ENCODE data around the gene DIAPH1. TPM values are rescaled to one million over a fixed set of nuclear protein-coding genes. Genes with fewer than 3 reads are reported as not detected.
A peak's percentile ranks its signal among the peaks of the same experiment; 100 is the strongest.

Gene DIAPH1
- total and polyA plus RNA-seq, 8 donors, result 18.0 to 181 (median 76.6) TPM

- Histone ChIP-seq H3K4me3 (no peak overlapping the region), H3K27ac (peak overlapping the region in 4 of 5 donors; percentile 84 to 92 (median 88)), H3K9me3 (no peaks in the 10 kb centered on the region), H3K4me1 (peaks cover 31 to 75% (median 52%) of the 10 kb centered on the region in 4 donors), H3K36me3 (peaks cover 27 to 85% (median 67%) of the 10 kb centered on the region in 4 donors), H3K27me3 (no peaks in the 10 kb centered on the region)
- intact Hi-C loops (cut with DNase I; ENCODE audit: low total_unique reads), result no loop called here
- TF ChIP-seq POLR2AphosphoS5 (IDR thresholded peaks at IDR 0.05) (no peak), EP300 (IDR thresholded peaks at IDR 0.05) (no peak), POLR2A (IDR thresholded peaks at IDR 0.05) (no peak)
- TF ChIP-seq, protein P1, sequence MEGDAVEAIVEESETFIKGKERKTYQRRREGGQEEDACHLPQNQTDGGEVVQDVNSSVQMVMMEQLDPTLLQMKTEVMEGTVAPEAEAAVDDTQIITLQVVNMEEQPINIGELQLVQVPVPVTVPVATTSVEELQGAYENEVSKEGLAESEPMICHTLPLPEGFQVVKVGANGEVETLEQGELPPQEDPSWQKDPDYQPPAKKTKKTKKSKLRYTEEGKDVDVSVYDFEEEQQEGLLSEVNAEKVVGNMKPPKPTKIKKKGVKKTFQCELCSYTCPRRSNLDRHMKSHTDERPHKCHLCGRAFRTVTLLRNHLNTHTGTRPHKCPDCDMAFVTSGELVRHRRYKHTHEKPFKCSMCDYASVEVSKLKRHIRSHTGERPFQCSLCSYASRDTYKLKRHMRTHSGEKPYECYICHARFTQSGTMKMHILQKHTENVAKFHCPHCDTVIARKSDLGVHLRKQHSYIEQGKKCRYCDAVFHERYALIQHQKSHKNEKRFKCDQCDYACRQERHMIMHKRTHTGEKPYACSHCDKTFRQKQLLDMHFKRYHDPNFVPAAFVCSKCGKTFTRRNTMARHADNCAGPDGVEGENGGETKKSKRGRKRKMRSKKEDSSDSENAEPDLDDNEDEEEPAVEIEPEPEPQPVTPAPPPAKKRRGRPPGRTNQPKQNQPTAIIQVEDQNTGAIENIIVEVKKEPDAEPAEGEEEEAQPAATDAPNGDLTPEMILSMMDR (IDR thresholded peaks at IDR 0.05), result no peak
- WGBS, 5 donors, result 80 to 91% (median 88%) methylated on average over 3 of the region's 3 CpGs
- no peak for DNase-seq
Measured at GRCh38 chr5:141515141-141515540, 103.7 kb downstream of the DIAPH1 start.

DNA sequence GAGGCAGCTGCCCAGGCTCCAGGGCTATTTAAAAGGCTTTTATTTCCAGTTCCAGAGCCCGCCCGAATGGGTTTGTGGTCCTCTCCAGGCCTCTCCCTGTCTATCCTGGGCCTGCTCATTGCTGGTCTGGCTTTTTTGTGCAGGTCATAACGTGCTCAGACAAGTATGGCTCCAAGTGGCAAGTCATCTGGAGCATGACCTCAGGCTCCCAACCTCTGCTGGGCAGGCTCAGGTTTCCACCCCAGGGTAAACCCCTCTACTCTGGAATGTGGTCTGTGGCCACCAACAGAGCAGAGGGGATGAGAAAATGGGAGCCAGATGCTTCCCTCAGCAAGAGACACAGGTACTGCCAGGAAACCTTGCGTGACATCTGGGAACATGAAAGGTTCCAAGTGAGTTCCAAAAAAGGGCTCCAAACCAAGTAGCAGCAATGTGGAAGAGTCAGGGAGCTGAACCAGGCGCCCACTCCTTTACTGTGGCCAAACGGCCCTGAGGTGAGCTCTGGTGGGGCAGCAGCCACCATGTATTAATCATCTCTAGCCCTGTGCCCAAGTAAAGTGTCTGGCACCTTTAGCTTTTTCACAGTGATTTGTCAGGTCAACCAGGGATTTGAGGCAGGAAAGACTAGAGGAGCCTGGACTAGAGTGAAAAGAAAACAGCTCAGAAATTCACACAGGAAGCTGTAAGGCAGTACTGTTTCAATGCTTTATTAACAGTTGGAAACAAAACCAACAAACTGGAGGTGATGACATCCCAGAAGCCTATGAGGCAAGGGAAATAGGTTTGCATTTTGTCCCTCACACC lies 104.3 kb downstream of the DIAPH1 start:
- H3K9me3 ChIP-seq, result no peaks in the 10 kb centered on the region
- H3K4me1 ChIP-seq, result peaks cover 35 to 74% (median 54%) of the 10 kb centered on the region in 4 donors
- WGBS, 5 donors, result 60 to 75% (median 67%) methylated on average over 4 to 6 of the region's 6 CpGs
- peaks cover 27 to 78% (median 61%) of the 10 kb centered on the region in 4 donors for H3K36me3 ChIP-seq
- H3K4me3 ChIP-seq, result peak overlapping the region in 3 of 4 donors; percentile 53 to 57 (median 56)
- H3K27ac ChIP-seq, result peak overlapping the region; percentile 6 to 92 (median 86)
- intact Hi-C loops (cut with DNase I; ENCODE audit: low total_unique reads), result no loop called here
- TF ChIP-seq, protein P1 (IDR thresholded peaks at IDR 0.05), result no peak
- TF ChIP-seq POLR2A (IDR thresholded peaks at IDR 0.05) (no peak), EP300 (IDR thresholded peaks at IDR 0.05) (no peak), POLR2AphosphoS5 (IDR thresholded peaks at IDR 0.05) (no peak)
- no peak for DNase-seq
- no peaks in the 10 kb centered on the region for H3K27me3 ChIP-seq

DNA sequence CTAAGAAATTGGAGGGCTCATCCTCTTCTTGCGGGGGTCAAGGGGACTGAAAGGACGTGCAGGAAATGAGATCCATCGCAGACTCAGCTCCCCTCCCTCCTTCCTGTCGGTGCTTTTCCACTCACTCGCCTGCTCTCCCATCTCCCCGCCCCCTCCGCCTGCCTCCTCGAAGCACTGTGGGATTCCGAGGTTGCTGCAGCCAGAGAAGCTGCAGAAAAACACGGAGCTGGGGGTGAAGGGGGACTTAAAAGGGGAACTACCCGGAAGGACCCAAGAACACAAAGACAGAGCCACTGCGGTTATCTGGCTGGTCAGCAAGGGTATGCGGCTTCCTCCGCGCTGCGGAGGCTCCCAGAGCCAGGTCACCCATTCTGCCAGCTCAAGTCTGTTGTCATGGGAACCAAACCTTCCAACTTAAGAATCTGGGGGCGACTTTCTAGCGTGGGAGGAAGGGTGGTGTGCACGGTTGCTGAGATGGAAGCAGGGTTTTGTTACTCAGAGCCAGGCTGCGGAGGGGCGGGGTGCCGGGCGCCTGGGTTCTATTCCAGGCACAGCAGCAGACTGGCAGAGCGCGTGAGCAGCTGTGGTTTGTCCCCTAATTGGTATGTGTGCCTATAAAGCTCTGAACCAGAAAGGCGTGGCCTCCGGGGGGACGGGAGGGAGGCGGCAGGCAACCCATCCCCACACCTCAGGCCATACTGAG lies 105.0 kb downstream of the DIAPH1 start:
- WGBS, 5 donors, result 20 to 34% (median 23%) methylated on average over 28 to 29 of the region's 29 CpGs
- Histone ChIP-seq H3K4me3 (peak overlapping the region; percentile 53 to 57 (median 54)), H3K36me3 (peaks cover 27 to 71% (median 53%) of the 10 kb centered on the region in 4 donors), H3K27ac (peak overlapping the region; percentile 28 to 92 (median 86)), H3K4me1 (peaks cover 36 to 75% (median 59%) of the 10 kb centered on the region in 4 donors), H3K9me3 (no peaks in the 10 kb centered on the region), H3K27me3 (no peaks in the 10 kb centered on the region)
- no peak for TF ChIP-seq EP300 (IDR thresholded peaks at IDR 0.05)
- TF ChIP-seq, protein P1 (IDR thresholded peaks at IDR 0.05), result no peak
- peak in 1 of 3 donors; percentile 11 for TF ChIP-seq POLR2AphosphoS5 (IDR thresholded peaks at IDR 0.05)
- TF ChIP-seq POLR2A (IDR thresholded peaks at IDR 0.05), result no peak
- peak in 1 of 2 donors; percentile 93 for DNase-seq
- intact Hi-C loops (cut with DNase I; ENCODE audit: low total_unique reads), result no loop called here

- DNase-seq, result peak in 1 of 2 donors; percentile 84
- intact Hi-C loops (cut with DNase I; ENCODE audit: low total_unique reads), result no loop called here
- peaks cover 27 to 64% (median 47%) of the 10 kb centered on the region in 4 donors for H3K36me3 ChIP-seq
- H3K9me3 ChIP-seq, result no peaks in the 10 kb centered on the region
- peak overlapping the region; percentile 28 to 92 (median 86) for H3K27ac ChIP-seq
- 10 to 31% (median 17%) methylated on average over 38 to 43 of the region's 43 CpGs for WGBS, 5 donors
- TF ChIP-seq POLR2AphosphoS5 (IDR thresholded peaks at IDR 0.05), result peak in 1 of 3 donors; percentile 13
- TF ChIP-seq, protein P1 (IDR thresholded peaks at IDR 0.05), result no peak
- H3K27me3 ChIP-seq, result no peaks in the 10 kb centered on the region
- peak overlapping the region; percentile 53 to 57 (median 54) for H3K4me3 ChIP-seq
- peaks cover 39 to 77% (median 60%) of the 10 kb centered on the region in 4 donors for H3K4me1 ChIP-seq
Measured at GRCh38 chr5:141512911-141513626, 105.7 kb downstream of the DIAPH1 start.
